GM12878 (cell line): ENCODE data around the gene INHBE. TPM values are rescaled to one million over a fixed set of nuclear protein-coding genes. Genes with fewer than 3 reads are reported as not detected.

Source experiments
- BACH1 ChIP-seq: fragments of 450-650 bp; IDR thresholded peaks from 2 replicates; pipeline ENCODE4 v1.6.1; 2017; ENCODE audit warnings: mild to moderate bottlenecking, borderline replicate concordance
- CEBPZ ChIP-seq: fragments of 150-350 bp; IDR thresholded peaks from 2 replicates; pipeline ENCODE4 v1.6.1; 2016; ENCODE audit warnings: low read depth, low read length
- CHD4 ChIP-seq: fragments of 200-600 bp; sonication (generic); IDR thresholded peaks from 2 replicates; pipeline ENCODE4 v1.6.1; 2016; ENCODE audit warnings: mild to moderate bottlenecking
- E4F1 ChIP-seq: fragments of 450-650 bp; IDR thresholded peaks from 2 replicates; pipeline ENCODE4 v1.6.1; 2018; ENCODE audit warnings: borderline replicate concordance, mild to moderate bottlenecking; ENCODE audit not compliant: partially characterized antibody
- FOXK2 ChIP-seq: fragments of 450-650 bp; IDR thresholded peaks from 2 replicates; pipeline ENCODE4 v1.6.1; 2017; ENCODE audit warnings: mild to moderate bottlenecking, moderate library complexity
- HDGF ChIP-seq: fragments of 450-650 bp; IDR thresholded peaks from 2 replicates; pipeline ENCODE4 v1.6.1; 2016; ENCODE audit warnings: antibody characterized with exemption
- IKZF2 ChIP-seq, 2 experiments: fragments of 450-650 bp; IDR thresholded peaks; 2 replicates each; pipeline ENCODE4 v1.6.1; 2017; ENCODE audit warnings: mild to moderate bottlenecking in 2 of 2, moderate library complexity in 2 of 2
- IRF5 ChIP-seq: fragments of 450-650 bp; IDR thresholded peaks from 2 replicates; pipeline ENCODE4 v1.6.1; 2017; ENCODE audit warnings: borderline replicate concordance
- KAT2A ChIP-seq: conservative IDR thresholded peaks from 2 replicates; pipeline ENCODE4 v1.6.1; 2011; ENCODE audit warnings: low read depth, low read length; ENCODE audit not compliant: control insufficient read depth
- KDM1A ChIP-seq: fragments of 200-600 bp; sonication (generic); IDR thresholded peaks from 2 replicates; pipeline ENCODE4 v1.6.1; 2016; ENCODE audit warnings: borderline replicate concordance
- MTA2 ChIP-seq: fragments of 450-650 bp; IDR thresholded peaks from 2 replicates; pipeline ENCODE4 v1.6.1; 2016; ENCODE audit warnings: low read depth, mild to moderate bottlenecking, moderate library complexity
- MYB ChIP-seq: fragments of 150-350 bp; IDR thresholded peaks from 2 replicates; pipeline ENCODE4 v1.6.1; 2014; ENCODE audit warnings: mild to moderate bottlenecking, low read depth, low read length, borderline replicate concordance
- NFXL1 ChIP-seq: fragments of 450-650 bp; IDR thresholded peaks from 2 replicates; pipeline ENCODE4 v1.6.1; 2017; ENCODE audit warnings: antibody characterized with exemption, mild to moderate bottlenecking, borderline replicate concordance
- PAX8 ChIP-seq: fragments of 450-650 bp; IDR thresholded peaks from 2 replicates; pipeline ENCODE4 v1.6.1; 2017; ENCODE audit warnings: mild to moderate bottlenecking, moderate library complexity
- PML ChIP-seq: IDR thresholded peaks from 2 replicates; pipeline ENCODE4 v1.6.1; 2012; ENCODE audit warnings: low read length, inconsistent platforms
- RAD51 ChIP-seq: fragments of 450-650 bp; IDR thresholded peaks from 2 replicates; pipeline ENCODE4 v1.6.1; 2016; ENCODE audit warnings: moderate library complexity, mild to moderate bottlenecking, inconsistent platforms
- RELA ChIP-seq: fragments of 450-650 bp; IDR thresholded peaks from 2 replicates; pipeline ENCODE4 v1.8.0; 2014; ENCODE audit warnings: borderline replicate concordance; ENCODE audit not compliant: partially characterized antibody
- SMAD1 ChIP-seq: fragments of 450-650 bp; IDR thresholded peaks from 2 replicates; pipeline ENCODE4 v1.6.1; 2018; ENCODE audit warnings: mild to moderate bottlenecking, low read depth; ENCODE audit not compliant: partially characterized antibody
- SMAD5 ChIP-seq: IDR thresholded peaks from 2 replicates; pipeline ENCODE4 v1.6.1; 2016; ENCODE audit warnings: antibody characterized with exemption, low read depth
- SREBF2 ChIP-seq: IDR thresholded peaks from 2 replicates; pipeline ENCODE4 v1.6.1; 2012; ENCODE audit warnings: mild to moderate bottlenecking, low read length
- STAT3 ChIP-seq: IDR thresholded peaks from 2 replicates; pipeline ENCODE4 v1.6.1; 2011; ENCODE audit warnings: low read depth, low read length, improper control_type of control experiment
- SUPT20H ChIP-seq: IDR thresholded peaks from 2 replicates; pipeline ENCODE4 v1.6.1; 2011; ENCODE audit warnings: low read depth, mild to moderate bottlenecking, low read length, moderate library complexity, borderline replicate concordance; ENCODE audit not compliant: control insufficient read depth
- USF2 ChIP-seq: IDR thresholded peaks from 2 replicates; pipeline ENCODE4 v1.6.1; 2011; ENCODE audit warnings: low read depth, low read length, improper control_type of control experiment, borderline replicate concordance
- YY1 ChIP-seq: IDR thresholded peaks from 2 replicates; pipeline ENCODE4 v1.6.1; 2011; ENCODE audit warnings: low read depth, mild to moderate bottlenecking, low read length
- ZNF24 ChIP-seq: fragments of 450-650 bp; IDR thresholded peaks from 2 replicates; pipeline ENCODE4 v1.6.1; 2017; ENCODE audit warnings: antibody characterized with exemption, mild to moderate bottlenecking
- polyA plus RNA-seq, 11 experiments: library from polyadenylated mRNA; depleted of rRNA in 4 of 11; unstranded in 6 of 11; stranded (reverse) in 5 of 11; fragments of >200 nt; fragmentation: Nextera tagmentation in 4 of 11; fragmentation: Illumina TruSeq in 1 of 11; extraction: Ambion mirVana in 4 of 11; extraction: Trizol in 1 of 11; gene quantifications; 1 replicate in 1 of 11; 2 replicates in 10 of 11; pipeline versions ENCODE4 v1.2.1 to v1.2.3, GENCODE V29; 2011 to 2016; ENCODE audit warnings: inconsistent platforms in 2 of 11, missing spikeins in 2 of 11, low read depth in 1 of 11
- total RNA-seq, 4 experiments: library from RNA; depleted of rRNA in 3 of 4; stranded (reverse); fragments of >200 nt in 3 of 4; fragmentation: Illumina TruSeq in 1 of 4; extraction: Trizol in 1 of 4; gene quantifications; 2 replicates each; pipeline versions ENCODE4 v1.2.1 to v1.2.3, GENCODE V29; 2013 to 2021

INHBE gene
- total and polyA plus RNA-seq, 10 of the 15 experiments (the other 5 are each of a cell fraction or from before 2014, with no cell fraction given): 0.09 to 2.5 (median 0.37) TPM

GRCh38 chr12:57479376-57480115, 24.4 kb downstream of the INHBE start, which contains the start of gene ARHGAP9 (continued):
- TF ChIP-seq KDM1A (no peak), HDGF (peak; percentile 87), CHD4 (no peak), FOXK2 (no peak), NFXL1 (no peak), SMAD1 (no peak), STAT3 (no peak), BACH1 (no peak), CEBPZ (no peak), SMAD5 (no peak), SUPT20H (no peak), PML (peak; percentile 27; the same call in 1 of the 2 replicates), KAT2A (no peak), SREBF2 (no peak), IRF5 (no peak), USF2 (no peak), MTA2 (no peak), RELA (no peak), PAX8 (no peak), E4F1 (no peak), MYB (no peak), ZNF24 (no peak), YY1 (no peak), RAD51 (no peak), IKZF2 (IDR thresholded peaks at IDR 0.05) (no peak; a peak in 1 of 4 replicates)
